Measurements from ENCODE around the gene MRS2. TPM values are rescaled to one million over a fixed set of nuclear protein-coding genes. Genes with fewer than 3 reads are reported as not detected.

Gene MRS2
- total RNA-seq, 2 donors from 2014 or later, result 27.1 to 27.5 TPM

Small RNA genes within 50 kb of the gene (small RNA-seq; reads per million reads assigned to genes)
- gene RNU6-391P, result 0 reads per million in 2 donors

Other genes with a start within 250 kb of the MRS2 start
- gene DCDC2, start 44.9 kb upstream of the MRS2 start, total RNA-seq, result 1 to 10 TPM in 1 of 2 donors, under 1 TPM in 1; 0.34 to 2.5 TPM
- 10 to 100 TPM in 1 of 2 donors, 1 to 10 TPM in 1; 3.1 to 13.0 TPM for gene GPLD1, start 86.6 kb downstream of the MRS2 start, total RNA-seq
- 10 to 100 TPM; 11.1 to 22.6 TPM for gene ALDH5A1, start 92.0 kb downstream of the MRS2 start, total RNA-seq
- gene KIAA0319, start 243.3 kb downstream of the MRS2 start, total RNA-seq, result 1 to 10 TPM in 1 of 2 donors, under 1 TPM in 1; 0.09 to 1.1 TPM